Neural cell (in vitro differentiated cells): ENCODE measurements around the gene CENPS. TPM values are rescaled to one million over a fixed set of nuclear protein-coding genes. Genes with fewer than 3 reads are reported as not detected.

Experiments
- H2AFZ ChIP-seq: fragments of 200-600, 300-800 bp; sonication (generic), shearing (Covaris generic); 2 replicates; pipeline ENCODE4 v1.6.0; 2014; ENCODE audit warnings: low read depth, mild to moderate bottlenecking, antibody characterized with exemption, low read length, moderate library complexity
- H3F3A ChIP-seq: fragments of 200-600 bp; shearing (Covaris generic); 2 replicates; pipeline ENCODE4 v1.6.1; 2016; ENCODE audit warnings: mild to moderate bottlenecking, moderate library complexity, mixed read lengths, antibody characterized with exemption, low read length; ENCODE audit not compliant: insufficient read depth, poor library complexity, severe bottlenecking
- H3K27ac ChIP-seq: fragments of 200-600, 300-800 bp; sonication (generic), shearing (Covaris generic); 2 replicates; pipeline ENCODE4 v1.5.1; 2014; ENCODE audit warnings: mild to moderate bottlenecking, low read length, moderate library complexity
- H3K27me3 ChIP-seq: fragments of 300-800, 200-600 bp; sonication (generic), shearing (Covaris generic); 2 replicates; pipeline ENCODE4 v1.6.0; 2014; ENCODE audit warnings: mild to moderate bottlenecking, low read depth, low read length, moderate library complexity; ENCODE audit not compliant: insufficient read depth
- H3K36me3 ChIP-seq: fragments of 300-800, 200-600 bp; sonication (generic), shearing (Covaris generic); 2 replicates; pipeline ENCODE4 v1.5.1; 2014; ENCODE audit warnings: mild to moderate bottlenecking, antibody characterized with exemption, low read length, moderate library complexity; ENCODE audit not compliant: insufficient read depth
- H3K4me2 ChIP-seq: fragments of 300-800, 200-600 bp; sonication (generic), shearing (Covaris generic); 2 replicates; pipeline ENCODE4 v1.6.0; 2014; ENCODE audit warnings: mild to moderate bottlenecking, low read length
- H3K4me3 ChIP-seq: fragments of 300-800, 200-600 bp; sonication (generic), shearing (Covaris generic); 2 replicates; pipeline ENCODE4 v1.5.1; 2014; ENCODE audit warnings: mild to moderate bottlenecking, low read length, moderate library complexity
- H3K79me2 ChIP-seq: fragments of 200-600 bp; shearing (Covaris generic); replicated peaks from 2 replicates; pipeline ENCODE4 v1.6.0; 2014; ENCODE audit warnings: mild to moderate bottlenecking, low read length, moderate library complexity; ENCODE audit not compliant: insufficient read depth
- H3K9ac ChIP-seq: fragments of 300-800, 200-600 bp; sonication (generic), shearing (Covaris generic); 2 replicates; pipeline ENCODE4 v1.6.1; 2016; ENCODE audit warnings: mild to moderate bottlenecking, low read length, mixed read lengths
- H3K9me2 ChIP-seq: fragments of 200-600 bp; shearing (Covaris generic); 2 replicates; pipeline ENCODE4 v1.6.1; 2016; ENCODE audit warnings: mild to moderate bottlenecking, low read length, mixed read lengths; ENCODE audit not compliant: insufficient read depth
- H3K9me3 ChIP-seq: fragments of 200-600, 300-800 bp; sonication (generic), shearing (Covaris generic); 2 replicates; pipeline ENCODE4 v1.6.1; 2016; ENCODE audit warnings: mild to moderate bottlenecking, mixed run types, low read length, moderate library complexity, mixed read lengths
- H4K20me1 ChIP-seq: fragments of 200-600 bp; shearing (Covaris generic); 2 replicates; pipeline ENCODE4 v1.6.1; 2016; ENCODE audit warnings: mild to moderate bottlenecking, mixed run types; ENCODE audit not compliant: insufficient read depth
- EP300 ChIP-seq: fragments of 450-650 bp; conservative IDR thresholded peaks from 2 replicates; pipeline ENCODE4 v1.6.1; 2014; ENCODE audit warnings: antibody characterized with exemption, mild to moderate bottlenecking, moderate library complexity; ENCODE audit not compliant: poor library complexity, severe bottlenecking
- EZH2 ChIP-seq: fragments of 200-600, 300-800 bp; shearing (Covaris generic), sonication (generic); IDR thresholded peaks from 2 replicates; pipeline ENCODE4 v1.6.1; 2014; ENCODE audit warnings: antibody characterized with exemption, low read length, borderline replicate concordance, mild to moderate bottlenecking; ENCODE audit not compliant: insufficient read depth, poor library complexity, severe bottlenecking
- MXI1 ChIP-seq: fragments of 450-650 bp; conservative IDR thresholded peaks from 2 replicates; pipeline ENCODE4 v1.6.1; 2014; ENCODE audit warnings: antibody characterized with exemption, mild to moderate bottlenecking; ENCODE audit not compliant: poor library complexity, severe bottlenecking
- POLR2AphosphoS5 ChIP-seq: IDR thresholded peaks from 2 replicates; pipeline ENCODE4 v1.6.1; 2012
- RAD21 ChIP-seq: fragments of 450-650 bp; conservative IDR thresholded peaks from 2 replicates; pipeline ENCODE4 v1.6.1; 2014; ENCODE audit warnings: antibody characterized with exemption, mild to moderate bottlenecking, moderate library complexity
- SMC3 ChIP-seq: fragments of 450-650 bp; conservative IDR thresholded peaks from 2 replicates; pipeline ENCODE4 v1.6.1; 2014; ENCODE audit warnings: antibody characterized with exemption, mild to moderate bottlenecking, moderate library complexity; ENCODE audit not compliant: poor library complexity
- TAF1 ChIP-seq: IDR thresholded peaks from 2 replicates; pipeline ENCODE4 v1.6.1; 2012; ENCODE audit warnings: low read depth
- polyA plus RNA-seq: library from polyadenylated mRNA; depleted of rRNA; stranded (reverse); fragments of >200 nt; gene quantifications from 2 replicates; pipeline ENCODE4 v1.2.3, GENCODE V29; 2014
- TF ChIP-seq, protein P1 (sequence below): IDR thresholded peaks from 2 replicates; pipeline ENCODE4 v1.6.1; 2012; ENCODE audit warnings: borderline replicate concordance
- TF ChIP-seq, protein P2 (sequence below): fragments of 450-650 bp; IDR thresholded peaks from 2 replicates; pipeline ENCODE4 v1.5.1; 2014; ENCODE audit warnings: antibody characterized with exemption, mild to moderate bottlenecking, moderate library complexity; ENCODE audit not compliant: poor library complexity, severe bottlenecking

The CENPS gene
- polyA plus RNA-seq, 1 donor from 2014 or later = 16.5 TPM

DNA sequence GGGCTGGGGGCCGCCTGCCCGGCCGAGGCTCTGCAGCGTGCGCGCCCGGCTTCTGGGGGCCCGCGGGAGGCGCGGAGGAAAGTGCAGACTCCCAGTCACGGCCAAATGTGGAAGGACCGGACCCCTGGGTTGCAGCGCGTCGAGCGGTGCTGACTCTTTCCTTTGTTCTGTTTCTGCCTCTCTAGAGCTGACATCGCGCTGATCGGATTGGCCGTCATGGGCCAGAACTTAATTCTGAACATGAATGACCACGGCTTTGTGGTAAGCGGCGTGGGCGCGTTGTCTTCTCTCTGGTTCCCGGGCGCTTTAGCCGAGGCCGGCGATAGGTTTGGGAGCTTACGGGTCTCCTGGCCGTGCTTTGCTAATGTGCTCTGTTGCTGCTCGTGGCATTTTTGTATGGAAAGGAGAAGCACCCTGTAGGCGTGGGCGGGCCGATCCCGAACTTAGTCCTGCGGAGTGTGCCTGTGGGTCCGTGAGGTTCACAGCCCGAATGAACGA lies 30.7 kb upstream of the CENPS start:
- Histone ChIP-seq H3K36me3 (no peaks in the 10 kb centered on the region), H2AFZ (peak overlapping the region; percentile 37)

DNA sequence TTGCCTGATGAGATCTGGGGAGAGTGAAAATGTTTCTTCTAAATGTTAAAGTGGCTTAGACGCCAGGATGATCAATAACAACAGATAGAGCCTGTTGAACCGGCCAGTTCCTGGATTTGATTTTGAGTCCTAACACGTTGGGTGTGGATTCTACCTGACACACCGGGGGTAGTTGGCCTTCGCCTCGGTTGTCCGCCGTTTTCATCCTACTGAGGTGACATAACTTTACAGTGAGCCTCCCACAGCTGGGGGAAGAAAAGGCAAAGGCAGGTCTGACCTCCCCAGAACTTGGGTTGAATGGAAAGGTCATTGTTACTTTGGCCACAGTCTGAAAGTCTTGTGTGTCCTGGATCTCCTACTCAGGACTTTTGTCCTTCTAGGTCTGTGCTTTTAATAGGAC lies 30.2 kb upstream of the CENPS start:
- no peaks in the 10 kb centered on the region for H3K27me3 ChIP-seq
- H4K20me1 ChIP-seq = no peaks in the 10 kb centered on the region
- peak overlapping the region; percentile 81 for H3K27ac ChIP-seq
- TF ChIP-seq EP300 = no peak
- no peak for TF ChIP-seq EZH2
- TF ChIP-seq POLR2AphosphoS5 = no peak
- TF ChIP-seq TAF1 = no peak
- TF ChIP-seq, protein P1, sequence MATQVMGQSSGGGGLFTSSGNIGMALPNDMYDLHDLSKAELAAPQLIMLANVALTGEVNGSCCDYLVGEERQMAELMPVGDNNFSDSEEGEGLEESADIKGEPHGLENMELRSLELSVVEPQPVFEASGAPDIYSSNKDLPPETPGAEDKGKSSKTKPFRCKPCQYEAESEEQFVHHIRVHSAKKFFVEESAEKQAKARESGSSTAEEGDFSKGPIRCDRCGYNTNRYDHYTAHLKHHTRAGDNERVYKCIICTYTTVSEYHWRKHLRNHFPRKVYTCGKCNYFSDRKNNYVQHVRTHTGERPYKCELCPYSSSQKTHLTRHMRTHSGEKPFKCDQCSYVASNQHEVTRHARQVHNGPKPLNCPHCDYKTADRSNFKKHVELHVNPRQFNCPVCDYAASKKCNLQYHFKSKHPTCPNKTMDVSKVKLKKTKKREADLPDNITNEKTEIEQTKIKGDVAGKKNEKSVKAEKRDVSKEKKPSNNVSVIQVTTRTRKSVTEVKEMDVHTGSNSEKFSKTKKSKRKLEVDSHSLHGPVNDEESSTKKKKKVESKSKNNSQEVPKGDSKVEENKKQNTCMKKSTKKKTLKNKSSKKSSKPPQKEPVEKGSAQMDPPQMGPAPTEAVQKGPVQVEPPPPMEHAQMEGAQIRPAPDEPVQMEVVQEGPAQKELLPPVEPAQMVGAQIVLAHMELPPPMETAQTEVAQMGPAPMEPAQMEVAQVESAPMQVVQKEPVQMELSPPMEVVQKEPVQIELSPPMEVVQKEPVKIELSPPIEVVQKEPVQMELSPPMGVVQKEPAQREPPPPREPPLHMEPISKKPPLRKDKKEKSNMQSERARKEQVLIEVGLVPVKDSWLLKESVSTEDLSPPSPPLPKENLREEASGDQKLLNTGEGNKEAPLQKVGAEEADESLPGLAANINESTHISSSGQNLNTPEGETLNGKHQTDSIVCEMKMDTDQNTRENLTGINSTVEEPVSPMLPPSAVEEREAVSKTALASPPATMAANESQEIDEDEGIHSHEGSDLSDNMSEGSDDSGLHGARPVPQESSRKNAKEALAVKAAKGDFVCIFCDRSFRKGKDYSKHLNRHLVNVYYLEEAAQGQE = no peak
- TF ChIP-seq, protein P2, sequence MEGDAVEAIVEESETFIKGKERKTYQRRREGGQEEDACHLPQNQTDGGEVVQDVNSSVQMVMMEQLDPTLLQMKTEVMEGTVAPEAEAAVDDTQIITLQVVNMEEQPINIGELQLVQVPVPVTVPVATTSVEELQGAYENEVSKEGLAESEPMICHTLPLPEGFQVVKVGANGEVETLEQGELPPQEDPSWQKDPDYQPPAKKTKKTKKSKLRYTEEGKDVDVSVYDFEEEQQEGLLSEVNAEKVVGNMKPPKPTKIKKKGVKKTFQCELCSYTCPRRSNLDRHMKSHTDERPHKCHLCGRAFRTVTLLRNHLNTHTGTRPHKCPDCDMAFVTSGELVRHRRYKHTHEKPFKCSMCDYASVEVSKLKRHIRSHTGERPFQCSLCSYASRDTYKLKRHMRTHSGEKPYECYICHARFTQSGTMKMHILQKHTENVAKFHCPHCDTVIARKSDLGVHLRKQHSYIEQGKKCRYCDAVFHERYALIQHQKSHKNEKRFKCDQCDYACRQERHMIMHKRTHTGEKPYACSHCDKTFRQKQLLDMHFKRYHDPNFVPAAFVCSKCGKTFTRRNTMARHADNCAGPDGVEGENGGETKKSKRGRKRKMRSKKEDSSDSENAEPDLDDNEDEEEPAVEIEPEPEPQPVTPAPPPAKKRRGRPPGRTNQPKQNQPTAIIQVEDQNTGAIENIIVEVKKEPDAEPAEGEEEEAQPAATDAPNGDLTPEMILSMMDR = no peak
- TF ChIP-seq MXI1 = no peak
- no peak for TF ChIP-seq RAD21
- no peak for TF ChIP-seq SMC3
- H3K9me3 ChIP-seq = no peaks in the 10 kb centered on the region
- H3K36me3 ChIP-seq = no peaks in the 10 kb centered on the region
- H3K4me3 ChIP-seq = peak overlapping the region; percentile 99
- peak overlapping the region; percentile 63 for H3K4me2 ChIP-seq
- no peaks in the 10 kb centered on the region for H3F3A ChIP-seq
- no peak overlapping the region for H2AFZ ChIP-seq
- H3K79me2 ChIP-seq = peaks cover 28% of the 10 kb centered on the region
- H3K9ac ChIP-seq = peak overlapping the region; percentile 85
- H3K9me2 ChIP-seq = no peaks in the 10 kb centered on the region

More for the DNA sequence above, 30.7 kb upstream of the CENPS start:
- peak overlapping the region; percentile 81 for H3K27ac ChIP-seq
- peak overlapping the region; percentile 85 for H3K9ac ChIP-seq
- H3F3A ChIP-seq = no peaks in the 10 kb centered on the region
- no peaks in the 10 kb centered on the region for H3K9me2 ChIP-seq
- H3K27me3 ChIP-seq = no peaks in the 10 kb centered on the region
- H3K9me3 ChIP-seq = no peaks in the 10 kb centered on the region
- peaks cover 28% of the 10 kb centered on the region for H3K79me2 ChIP-seq
- peak overlapping the region; percentile 63 for H3K4me2 ChIP-seq
- no peaks in the 10 kb centered on the region for H4K20me1 ChIP-seq
- TF ChIP-seq SMC3 (no peak), MXI1 (no peak), POLR2AphosphoS5 (peak; percentile 29), EZH2 (no peak)
- TF ChIP-seq, protein P1 = peak; percentile 13
- TF ChIP-seq, protein P2 = no peak
- H3K4me3 ChIP-seq = peak overlapping the region; percentile 99
